Measurements from ENCODE around the gene TTC21A. TPM values are rescaled to one million over a fixed set of nuclear protein-coding genes. Genes with fewer than 3 reads are reported as not detected.

The TTC21A gene
- total RNA-seq, 1 donor from 2014 or later, result 9.8 TPM

DNA sequence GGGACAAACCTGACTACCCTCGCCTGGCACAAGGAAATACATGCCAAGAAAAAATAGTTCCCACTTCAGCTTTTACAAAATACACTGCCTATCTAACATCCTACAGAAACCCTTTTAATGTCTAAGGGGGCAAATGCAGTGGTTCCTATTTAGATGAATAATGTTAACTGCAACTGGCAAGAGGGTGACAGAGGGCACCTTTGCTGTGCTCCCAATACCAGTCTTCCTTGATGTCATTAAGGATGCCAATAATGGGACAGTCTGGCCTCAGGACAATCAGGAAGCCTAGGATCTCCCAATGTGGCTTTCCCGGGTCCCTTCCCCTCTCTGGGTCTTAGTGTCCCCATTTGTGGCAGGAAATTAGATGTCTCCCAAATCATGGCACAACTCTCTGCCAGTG, 32.0 kb downstream of the TTC21A start:
- Mint-ChIP-seq H3K27ac (no peak overlapping the region), H3K4me1 (ENCODE audit: unreplicated experiment) (peaks cover 6% of the 10 kb centered on the region), H3K9me3 (no peaks in the 10 kb centered on the region), H3K4me3 (no peak overlapping the region), H3K27me3 (no peaks in the 10 kb centered on the region), H3K36me3 (peaks cover 17% of the 10 kb centered on the region)
- DNase-seq (ENCODE audit: extremely low spot score, unreplicated experiment), result no peak
- TF ChIP-seq, protein P1, sequence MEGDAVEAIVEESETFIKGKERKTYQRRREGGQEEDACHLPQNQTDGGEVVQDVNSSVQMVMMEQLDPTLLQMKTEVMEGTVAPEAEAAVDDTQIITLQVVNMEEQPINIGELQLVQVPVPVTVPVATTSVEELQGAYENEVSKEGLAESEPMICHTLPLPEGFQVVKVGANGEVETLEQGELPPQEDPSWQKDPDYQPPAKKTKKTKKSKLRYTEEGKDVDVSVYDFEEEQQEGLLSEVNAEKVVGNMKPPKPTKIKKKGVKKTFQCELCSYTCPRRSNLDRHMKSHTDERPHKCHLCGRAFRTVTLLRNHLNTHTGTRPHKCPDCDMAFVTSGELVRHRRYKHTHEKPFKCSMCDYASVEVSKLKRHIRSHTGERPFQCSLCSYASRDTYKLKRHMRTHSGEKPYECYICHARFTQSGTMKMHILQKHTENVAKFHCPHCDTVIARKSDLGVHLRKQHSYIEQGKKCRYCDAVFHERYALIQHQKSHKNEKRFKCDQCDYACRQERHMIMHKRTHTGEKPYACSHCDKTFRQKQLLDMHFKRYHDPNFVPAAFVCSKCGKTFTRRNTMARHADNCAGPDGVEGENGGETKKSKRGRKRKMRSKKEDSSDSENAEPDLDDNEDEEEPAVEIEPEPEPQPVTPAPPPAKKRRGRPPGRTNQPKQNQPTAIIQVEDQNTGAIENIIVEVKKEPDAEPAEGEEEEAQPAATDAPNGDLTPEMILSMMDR (conservative IDR thresholded peaks at IDR 0.05), result no peak

DNA sequence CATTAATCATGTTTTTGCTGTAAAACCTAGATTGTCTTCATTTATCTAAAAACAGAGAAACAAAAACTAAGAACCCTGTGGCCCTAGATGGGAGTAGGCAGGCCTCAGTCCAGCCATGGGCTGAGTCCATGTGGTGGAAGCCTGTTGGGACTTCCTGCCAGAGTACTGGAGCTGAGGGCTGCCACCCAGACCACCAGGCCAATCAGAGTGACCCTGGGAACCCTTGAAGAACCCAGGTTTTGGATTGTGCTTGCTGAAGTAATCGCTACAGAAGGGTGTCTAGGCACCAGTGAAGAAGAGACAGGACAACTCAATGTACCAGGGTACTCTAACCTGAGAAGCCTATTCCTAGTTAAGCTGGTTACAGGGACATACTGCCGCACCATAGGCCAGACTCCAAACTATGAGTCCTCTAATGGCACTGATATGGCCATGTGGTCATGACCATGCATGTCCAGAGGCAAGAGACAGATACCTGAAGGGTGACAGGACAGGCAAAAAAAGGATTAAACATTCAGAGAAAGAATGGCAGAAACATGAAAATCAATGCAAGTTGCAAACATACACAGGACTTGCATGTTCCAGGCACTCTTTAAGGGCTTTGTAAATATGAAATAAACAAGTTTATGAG, 33.0 kb downstream of the TTC21A start:
- H3K4me3 Mint-ChIP-seq, result peak overlapping the region; percentile 56
- no peak for DNase-seq (ENCODE audit: extremely low spot score, unreplicated experiment)
- TF ChIP-seq, protein P1 (conservative IDR thresholded peaks at IDR 0.05), result no peak
- H3K9me3 Mint-ChIP-seq, result no peaks in the 10 kb centered on the region
- H3K27me3 Mint-ChIP-seq, result no peaks in the 10 kb centered on the region
- H3K27ac Mint-ChIP-seq, result peak overlapping the region; percentile 83
- H3K4me1 Mint-ChIP-seq (ENCODE audit: unreplicated experiment), result peaks cover 6% of the 10 kb centered on the region
- H3K36me3 Mint-ChIP-seq, result peaks cover 21% of the 10 kb centered on the region

DNA sequence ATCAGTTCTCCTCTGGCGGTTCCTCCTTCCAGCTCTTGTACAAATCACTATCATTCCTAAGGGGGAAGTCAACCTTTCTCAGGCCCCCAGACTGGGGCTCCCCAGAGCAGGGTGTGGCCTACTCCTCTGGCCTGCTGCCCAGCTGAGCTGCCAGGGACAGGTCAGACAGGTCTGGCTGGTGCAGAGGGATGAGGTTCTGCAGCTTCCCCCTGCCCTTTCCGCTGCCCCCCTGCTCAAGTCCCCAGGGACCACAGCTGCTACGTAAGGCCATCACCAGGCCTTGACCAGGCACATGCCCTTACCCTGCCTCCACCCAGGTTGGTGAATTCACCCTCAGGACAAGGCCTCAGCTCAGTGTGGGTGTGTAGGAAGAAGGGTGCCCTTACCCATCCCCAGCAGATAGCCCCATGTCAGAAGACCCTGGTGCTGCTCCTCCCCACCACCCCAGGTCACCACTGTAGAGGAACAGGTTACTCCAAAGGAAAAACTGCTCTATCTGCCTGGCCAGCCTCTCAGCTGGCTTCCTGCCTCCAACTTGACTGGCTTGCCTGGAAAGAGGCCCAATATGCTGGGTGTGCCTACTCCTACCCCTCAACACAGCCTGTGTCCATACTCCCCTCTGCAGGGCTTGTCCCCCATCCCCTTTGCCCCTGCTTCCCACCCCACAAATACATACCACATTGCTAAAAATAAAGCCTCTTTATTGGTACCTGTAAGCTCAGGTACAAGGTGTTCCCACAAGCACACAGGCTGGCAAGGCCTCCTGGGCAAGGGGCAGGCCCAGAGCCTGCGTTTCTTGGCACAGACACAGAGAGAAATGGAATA, 33.9 kb downstream of the TTC21A start:
- no peaks in the 10 kb centered on the region for H3K27me3 Mint-ChIP-seq
- H3K36me3 Mint-ChIP-seq, result peaks cover 26% of the 10 kb centered on the region
- H3K9me3 Mint-ChIP-seq, result no peaks in the 10 kb centered on the region
- H3K27ac Mint-ChIP-seq, result peak overlapping the region; percentile 83
- peak overlapping the region; percentile 60 for H3K4me3 Mint-ChIP-seq
- no peak for DNase-seq (ENCODE audit: extremely low spot score, unreplicated experiment)
- peaks cover 14% of the 10 kb centered on the region for H3K4me1 Mint-ChIP-seq (ENCODE audit: unreplicated experiment)
- TF ChIP-seq, protein P1 (conservative IDR thresholded peaks at IDR 0.05), result no peak

DNA sequence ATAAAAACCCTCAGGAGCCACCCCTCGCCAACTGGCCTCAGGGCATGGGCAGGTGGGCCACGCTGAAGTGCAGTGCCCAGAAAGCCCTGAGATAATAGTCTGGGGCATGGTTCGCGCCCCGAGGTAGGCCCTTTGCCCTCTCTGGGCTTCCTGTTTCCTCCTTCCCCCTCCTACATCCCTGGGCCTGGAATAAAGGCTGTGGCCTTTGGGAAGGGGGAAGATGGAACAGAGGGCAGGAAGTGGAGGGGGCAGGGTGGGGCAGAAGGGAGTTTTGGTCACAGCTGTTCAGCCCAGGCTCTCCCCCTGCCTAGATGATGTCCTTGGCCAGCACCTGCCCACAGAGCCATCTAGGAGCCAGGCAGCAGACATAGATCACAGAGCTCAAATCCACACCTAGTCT, 34.6 kb downstream of the TTC21A start:
- TF ChIP-seq, protein P1 (conservative IDR thresholded peaks at IDR 0.05), result no peak
- Mint-ChIP-seq H3K27ac (peak overlapping the region; percentile 83), H3K36me3 (peaks cover 29% of the 10 kb centered on the region), H3K27me3 (no peaks in the 10 kb centered on the region), H3K4me1 (ENCODE audit: unreplicated experiment) (peaks cover 20% of the 10 kb centered on the region), H3K4me3 (no peak overlapping the region), H3K9me3 (no peaks in the 10 kb centered on the region)
- DNase-seq (ENCODE audit: extremely low spot score, unreplicated experiment), result no peak

DNA sequence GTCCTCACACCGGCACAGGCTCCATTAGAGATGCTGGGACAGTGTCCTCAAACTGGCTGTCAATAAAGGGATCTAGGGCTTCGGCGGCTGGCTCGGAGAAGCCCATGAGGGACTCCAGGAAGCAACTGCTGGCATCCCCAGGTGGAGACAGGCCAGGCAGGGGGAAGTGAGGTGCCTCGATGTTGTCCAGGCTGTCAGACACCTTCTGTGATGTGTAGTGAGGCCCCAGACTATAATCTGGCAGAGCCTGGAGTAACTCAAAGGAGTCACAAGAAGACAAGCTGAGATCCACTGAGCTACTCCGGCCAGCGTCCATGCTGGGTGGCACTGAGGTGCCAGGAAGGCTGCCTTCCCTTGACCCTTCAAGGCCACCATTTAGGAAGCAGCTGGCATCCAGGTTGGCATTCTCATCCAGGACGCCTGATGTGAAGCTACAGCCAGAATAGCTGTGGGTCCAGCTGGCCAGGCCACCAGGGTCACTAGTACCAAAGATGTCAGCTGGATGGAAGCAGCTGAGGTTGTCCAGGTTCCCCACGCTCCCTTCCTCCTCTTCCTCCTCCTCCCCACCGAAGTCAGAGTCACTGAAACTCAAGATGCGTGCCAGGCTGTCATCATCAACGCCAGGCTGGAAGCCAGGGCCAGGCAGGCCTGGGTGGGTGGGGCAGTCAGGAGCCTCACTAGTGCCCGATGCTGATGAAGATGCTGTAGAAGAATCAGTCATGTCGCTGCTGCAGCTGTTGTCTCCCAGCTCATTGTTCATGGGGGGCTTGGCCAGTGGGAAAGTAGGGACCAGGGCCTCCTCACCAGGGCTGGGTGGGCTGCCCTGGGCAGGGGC, 35.8 kb downstream of the TTC21A start:
- Mint-ChIP-seq H3K4me3 (no peak overlapping the region), H3K27me3 (peaks cover 2% of the 10 kb centered on the region), H3K36me3 (peaks cover 28% of the 10 kb centered on the region), H3K9me3 (no peaks in the 10 kb centered on the region), H3K27ac (peak overlapping the region; percentile 29), H3K4me1 (ENCODE audit: unreplicated experiment) (peaks cover 32% of the 10 kb centered on the region)
- no peak for DNase-seq (ENCODE audit: extremely low spot score, unreplicated experiment)
- TF ChIP-seq, protein P1 (conservative IDR thresholded peaks at IDR 0.05), result no peak
